SK-MEL-5 (cell line): ENCODE data around the gene NXN. TPM values are rescaled to one million over a fixed set of nuclear protein-coding genes. Genes with fewer than 3 reads are reported as not detected.
"Not testable (repeated sequence)": the region's sequence is repeated elsewhere in the genome, so short reads cannot be mapped to it uniquely, and the experiment has no call there.

Source experiments
- DNase-seq: peaks from one replicate; pipeline ENCODE4 v3.0.0-alpha.2; 2016; ENCODE audit warnings: low read depth, low spot score
- in situ Hi-C: cut with HindIII; loops from 2 replicates; pipeline ENCODE4 v1.10.0; 2016; ENCODE audit warnings: low sequenced_read_pairs, high pct_unique_total_duplicates, low pct_unique_long_range_greater_than_20kb
- total RNA-seq: library from RNA; depleted of rRNA; stranded (reverse); fragments of >200 nt; shearing (Covaris generic); gene quantifications from 2 replicates; pipeline ENCODE4 v1.2.3, GENCODE V29; 2014

Gene NXN
- total RNA-seq, 1 experiment from 2014 or later = 12.4 TPM

GRCh38 chr17:995324-995723 is 15.7 kb upstream of the NXN start:
- in situ Hi-C loops, DNase-seq: not testable (repeated sequence)

GRCh38 chr17:992933-993332 is 13.4 kb upstream of the NXN start:
- DNase-seq = no peak
- in situ Hi-C loops = no loop called here

- no peak for DNase-seq
- in situ Hi-C loops = no loop called here
Measured at GRCh38 chr17:988561-988960, 9.0 kb upstream of the NXN start.

- DNase-seq = no peak
- in situ Hi-C loops = no loop called here
Measured at GRCh38 chr17:987931-988330, 8.4 kb upstream of the NXN start.

- in situ Hi-C loops = no loop called here
Measured at GRCh38 chr17:986322-986929, 6.8 kb upstream of the NXN start.

GRCh38 chr17:983921-984320 is 4.3 kb upstream of the NXN start:
- DNase-seq = no peak
- in situ Hi-C loops = no loop called here

More at GRCh38 chr17:986322-986929, 6.8 kb upstream of the NXN start:
- no peak for DNase-seq

- DNase-seq = no peak
- in situ Hi-C loops = no loop called here
Measured at GRCh38 chr17:981292-981658, 1.7 kb upstream of the NXN start.

GRCh38 chr17:980406-981291 is 1.1 kb upstream of the NXN start:
- peak; percentile 93 for DNase-seq
- in situ Hi-C loops = no loop called here

GRCh38 chr17:979212-979538 is 401 bp downstream of the NXN start:
- in situ Hi-C loops = no loop called here
- no peak for DNase-seq

- in situ Hi-C loops = no loop called here
- no peak for DNase-seq
Measured at GRCh38 chr17:978103-979093, 1.2 kb downstream of the NXN start.

GRCh38 chr17:977166-977565 is 2.4 kb downstream of the NXN start:
- in situ Hi-C loops = no loop called here
- DNase-seq = no peak

GRCh38 chr17:976312-976711 is 3.3 kb downstream of the NXN start:
- in situ Hi-C loops = no loop called here
- DNase-seq = no peak

- no peak for DNase-seq
- in situ Hi-C loops = no loop called here
Measured at GRCh38 chr17:975371-975915, 4.1 kb downstream of the NXN start.

GRCh38 chr17:974778-975177 is 4.8 kb downstream of the NXN start:
- in situ Hi-C loops = not testable (repeated sequence)

GRCh38 chr17:973053-973452 is 6.5 kb downstream of the NXN start:
- in situ Hi-C loops = no loop called here

More at GRCh38 chr17:974778-975177, 4.8 kb downstream of the NXN start:
- not testable (repeated sequence) for DNase-seq

GRCh38 chr17:971861-972260 is 7.7 kb downstream of the NXN start:
- in situ Hi-C loops = not testable (repeated sequence)

More at GRCh38 chr17:973053-973452, 6.5 kb downstream of the NXN start:
- no peak for DNase-seq

GRCh38 chr17:970364-970763 is 9.2 kb downstream of the NXN start:
- in situ Hi-C loops = no loop called here
- DNase-seq = no peak

More at GRCh38 chr17:971861-972260, 7.7 kb downstream of the NXN start:
- DNase-seq = not testable (repeated sequence)
